K562 (cell line): ENCODE data around the gene TYRO3. TPM values are rescaled to one million over a fixed set of nuclear protein-coding genes. Genes with fewer than 3 reads are reported as not detected.

Experiments
- ARID1B ChIP-seq: fragments of 450-650 bp; IDR thresholded peaks from 2 replicates; pipeline ENCODE4 v1.6.1; 2016; ENCODE audit warnings: antibody characterized with exemption, mild to moderate bottlenecking, inconsistent platforms
- EP300 ChIP-seq: IDR thresholded peaks from 2 replicates; pipeline ENCODE4 v1.6.1; 2012; ENCODE audit warnings: low read length, improper control_type of control experiment
- ESRRA ChIP-seq: fragments of 450-650 bp; IDR thresholded peaks from 2 replicates; pipeline ENCODE4 v1.6.1; 2014; ENCODE audit warnings: low read depth, mild to moderate bottlenecking, moderate library complexity, borderline replicate concordance
- HDAC1 ChIP-seq, 2 experiments: fragments of 450-650 bp; IDR thresholded peaks; 2 replicates each; pipeline ENCODE4 v1.6.1; 2016 to 2017; ENCODE audit warnings: inconsistent platforms in 1 of 2, mild to moderate bottlenecking in 1 of 2, moderate library complexity in 1 of 2
- HDAC2 ChIP-seq: fragments of 450-650 bp; IDR thresholded peaks from 2 replicates; pipeline ENCODE4 v1.6.1; 2016; ENCODE audit warnings: mild to moderate bottlenecking
- MYC ChIP-seq, 2 experiments: fragments of 250-450 bp in 1 of 2; sonication (Bioruptor Pico) in 1 of 2; IDR thresholded peaks; 2 replicates each; pipeline versions ENCODE4 v1.5.1 to v1.6.1; 2012 to 2021; ENCODE audit warnings: low read depth in 2 of 2, borderline replicate concordance in 1 of 2, improper control_type of control experiment in 1 of 2, low read length in 1 of 2, mild to moderate bottlenecking in 1 of 2, moderate library complexity in 1 of 2
- NFATC3 ChIP-seq: fragments of 450-650 bp; IDR thresholded peaks from 2 replicates; pipeline ENCODE4 v1.6.1; 2017; ENCODE audit warnings: mild to moderate bottlenecking
- RUNX1 ChIP-seq: sonication (generic); IDR thresholded peaks from 2 replicates; pipeline ENCODE4 v1.6.1; 2016; ENCODE audit warnings: antibody characterized with exemption, low read depth
- SMAD4 ChIP-seq: fragments of 250-450 bp; sonication (Bioruptor Pico); conservative IDR thresholded peaks from 2 replicates; pipeline ENCODE4 v1.8.0; 2021; ENCODE audit warnings: inconsistent platforms, mild to moderate bottlenecking, moderate library complexity
- TCF3 ChIP-seq: sonication (generic); formaldehyde crosslinking; IDR thresholded peaks from 2 replicates; pipeline ENCODE4 v1.4.0; 2020; ENCODE audit warnings: mild to moderate bottlenecking, missing genetic modification reagents
- ZBTB7A ChIP-seq: IDR thresholded peaks from 2 replicates; pipeline ENCODE4 v1.6.1; 2011; ENCODE audit warnings: low read depth, mild to moderate bottlenecking, low read length, moderate library complexity, borderline replicate concordance; ENCODE audit not compliant: control insufficient read depth
- ZNF274 ChIP-seq: IDR thresholded peaks from 2 replicates; pipeline ENCODE4 v1.6.1; 2011; ENCODE audit warnings: low read depth, mild to moderate bottlenecking, low read length, moderate library complexity, borderline replicate concordance
- ZZZ3 ChIP-seq: fragments of 450-650 bp; IDR thresholded peaks from 2 replicates; pipeline ENCODE4 v1.6.1; 2016; ENCODE audit warnings: antibody characterized with exemption, mild to moderate bottlenecking, moderate library complexity
- polyA plus RNA-seq, 8 experiments: library from polyadenylated mRNA; depleted of rRNA in 4 of 8; stranded (reverse) in 5 of 8; unstranded in 3 of 8; fragments of >200 nt; fragmentation: Nextera tagmentation in 2 of 8; fragmentation: Illumina TruSeq in 1 of 8; extraction: Ambion mirVana in 2 of 8; extraction: Trizol in 1 of 8; gene quantifications; 2 replicates each; pipeline versions ENCODE4 v1.2.1 to v1.2.3, GENCODE V29; 2011 to 2014; ENCODE audit warnings: inconsistent platforms in 1 of 8, missing spikeins in 1 of 8
- total RNA-seq, 7 experiments: library from RNA; depleted of rRNA in 6 of 7; stranded (reverse); fragments of >200 nt in 6 of 7; fragmentation: Illumina TruSeq in 2 of 7; extraction: Trizol in 2 of 7; gene quantifications; 2 replicates each; pipeline versions ENCODE4 v1.2.1 to v1.2.3, GENCODE V29; 2011 to 2021; ENCODE audit warnings: low replicate concordance in 1 of 7
- TF ChIP-seq, protein P1 (sequence below): sonication (generic); formaldehyde crosslinking; IDR thresholded peaks from 2 replicates; pipeline ENCODE4 v1.8.0; 2022; ENCODE audit warnings: missing genetic modification reagents, mild to moderate bottlenecking, moderate library complexity, borderline replicate concordance
- TF ChIP-seq, protein P2 (sequence below): IDR thresholded peaks from 2 replicates; pipeline ENCODE4 v1.6.1; 2016; ENCODE audit warnings: missing genetic modification characterization, missing compliant biosample characterization
- TF ChIP-seq, protein P3 (sequence below), 2 experiments: fragments of 250-450 bp in 1 of 2; fragments of 450-650 bp in 1 of 2; sonication (Bioruptor Pico) in 1 of 2; IDR thresholded peaks; 2 replicates each; pipeline versions ENCODE4 v1.6.1 to v1.8.0; 2016 to 2021; ENCODE audit warnings: mild to moderate bottlenecking in 2 of 2, moderate library complexity in 2 of 2, missing compliant biosample characterization in 1 of 2, missing genetic modification characterization in 1 of 2

The TYRO3 gene
- total and polyA plus RNA-seq, 9 of the 15 experiments (the other 6 are each of a cell fraction or from before 2014, with no cell fraction given): 2.6 to 39.6 (median 18.6) TPM

DNA sequence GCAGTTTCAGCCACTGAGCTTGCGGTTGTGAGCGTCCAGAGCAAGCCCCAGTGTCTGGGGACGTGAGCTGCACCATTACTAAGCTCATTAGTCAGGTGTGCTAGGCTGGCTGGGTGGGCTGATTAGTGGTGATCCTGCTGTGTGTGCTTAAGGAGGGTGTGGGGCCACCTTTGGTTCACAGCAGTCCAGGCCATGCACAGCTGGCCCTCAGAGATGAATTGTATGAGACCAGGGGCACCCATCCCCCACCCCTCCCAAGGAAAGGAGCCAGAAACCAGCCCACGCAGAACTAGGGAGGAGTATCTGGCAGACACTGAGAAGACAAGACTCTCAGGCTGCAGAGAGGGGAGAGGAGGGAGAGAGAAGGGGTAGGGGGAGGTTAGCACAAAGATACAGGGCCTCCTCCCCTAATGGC, 3.8 kb downstream of the TYRO3 start (continued):
- peak; percentile 62; the same call in 1 of the 2 replicates for TF ChIP-seq EP300
- no peak for TF ChIP-seq NFATC3
- TF ChIP-seq SMAD4: 0 out of 2 replicates have a peak, but pooled peaks have one; percentile 20
- TF ChIP-seq, protein P1, sequence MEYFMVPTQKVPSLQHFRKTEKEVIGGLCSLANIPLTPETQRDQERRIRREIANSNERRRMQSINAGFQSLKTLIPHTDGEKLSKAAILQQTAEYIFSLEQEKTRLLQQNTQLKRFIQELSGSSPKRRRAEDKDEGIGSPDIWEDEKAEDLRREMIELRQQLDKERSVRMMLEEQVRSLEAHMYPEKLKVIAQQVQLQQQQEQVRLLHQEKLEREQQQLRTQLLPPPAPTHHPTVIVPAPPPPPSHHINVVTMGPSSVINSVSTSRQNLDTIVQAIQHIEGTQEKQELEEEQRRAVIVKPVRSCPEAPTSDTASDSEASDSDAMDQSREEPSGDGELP (CRISPR knock-in tag): peak; percentile 92
- peak in 1 of 2 experiments; percentile 66; a peak in 2 of 4 replicates for TF ChIP-seq HDAC1 (IDR thresholded peaks at IDR 0.05)
- no peak for TF ChIP-seq HDAC2
- peak; percentile 78 for TF ChIP-seq ARID1B
- peak; percentile 69; the same call in 1 of the 2 replicates for TF ChIP-seq RUNX1
- no peak for TF ChIP-seq ZNF274
- TF ChIP-seq ZZZ3: no peak
- TF ChIP-seq, protein P2, sequence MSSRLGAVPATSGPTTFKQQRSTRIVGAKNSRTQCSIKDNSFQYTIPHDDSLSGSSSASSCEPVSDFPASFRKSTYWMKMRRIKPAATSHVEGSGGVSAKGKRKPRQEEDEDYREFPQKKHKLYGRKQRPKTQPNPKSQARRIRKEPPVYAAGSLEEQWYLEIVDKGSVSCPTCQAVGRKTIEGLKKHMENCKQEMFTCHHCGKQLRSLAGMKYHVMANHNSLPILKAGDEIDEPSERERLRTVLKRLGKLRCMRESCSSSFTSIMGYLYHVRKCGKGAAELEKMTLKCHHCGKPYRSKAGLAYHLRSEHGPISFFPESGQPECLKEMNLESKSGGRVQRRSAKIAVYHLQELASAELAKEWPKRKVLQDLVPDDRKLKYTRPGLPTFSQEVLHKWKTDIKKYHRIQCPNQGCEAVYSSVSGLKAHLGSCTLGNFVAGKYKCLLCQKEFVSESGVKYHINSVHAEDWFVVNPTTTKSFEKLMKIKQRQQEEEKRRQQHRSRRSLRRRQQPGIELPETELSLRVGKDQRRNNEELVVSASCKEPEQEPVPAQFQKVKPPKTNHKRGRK: no peak
- TF ChIP-seq MYC (IDR thresholded peaks at IDR 0.05; ENCODE audit: low read depth, low read length): peak; percentile 18; the same call in 1 of the 2 replicates
- no peak for TF ChIP-seq MYC (CRISPR knock-in tag; IDR thresholded peaks at IDR 0.05; ENCODE audit: borderline replicate concordance, low read depth)
- TF ChIP-seq, protein P3, sequence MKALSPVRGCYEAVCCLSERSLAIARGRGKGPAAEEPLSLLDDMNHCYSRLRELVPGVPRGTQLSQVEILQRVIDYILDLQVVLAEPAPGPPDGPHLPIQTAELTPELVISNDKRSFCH (CRISPR knock-in tag; IDR thresholded peaks at IDR 0.05): no peak
- TF ChIP-seq, protein P3 (tag; IDR thresholded peaks at IDR 0.05): peak; percentile 60; the same call in 1 of the 2 replicates
- TF ChIP-seq ESRRA: no peak
- TF ChIP-seq ZBTB7A: peak; percentile 62; the same call in 1 of the 2 replicates
- TF ChIP-seq TCF3 (CRISPR knock-in tag): peak; percentile 82
